GM12878 (cell line): ENCODE results near the gene RFC1. TPM values are rescaled to one million over a fixed set of nuclear protein-coding genes. Genes with fewer than 3 reads are reported as not detected.

Experiments
- BHLHE40 ChIP-seq, 2 experiments: fragments of 450-650 bp in 1 of 2; IDR thresholded peaks; 2 replicates each; pipeline ENCODE4 v1.6.1; 2011 to 2017; ENCODE audit warnings: low read depth in 2 of 2, borderline replicate concordance in 1 of 2, improper control_type of control experiment in 1 of 2, low read length in 1 of 2, mild to moderate bottlenecking in 1 of 2
- BMI1 ChIP-seq: fragments of 450-650 bp; IDR thresholded peaks from 2 replicates; pipeline ENCODE4 v1.6.1; 2016; ENCODE audit warnings: mild to moderate bottlenecking, moderate library complexity, borderline replicate concordance
- CHD2 ChIP-seq: IDR thresholded peaks from 2 replicates; pipeline ENCODE4 v1.6.1; 2011; ENCODE audit warnings: low read depth, low read length, improper control_type of control experiment, borderline replicate concordance
- DPF2 ChIP-seq: fragments of 450-650 bp; IDR thresholded peaks from 2 replicates; pipeline ENCODE4 v1.6.1; 2017; ENCODE audit warnings: mild to moderate bottlenecking
- E4F1 ChIP-seq: fragments of 450-650 bp; IDR thresholded peaks from 2 replicates; pipeline ENCODE4 v1.6.1; 2018; ENCODE audit warnings: borderline replicate concordance, mild to moderate bottlenecking; ENCODE audit not compliant: partially characterized antibody
- HDAC6 ChIP-seq: fragments of 200-600 bp; sonication (generic); IDR thresholded peaks from one replicate; pipeline ENCODE4 v1.8.0; 2017; ENCODE audit warnings: antibody characterized with exemption; ENCODE audit not compliant: unreplicated experiment
- JUNB ChIP-seq: IDR thresholded peaks from 2 replicates; pipeline ENCODE4 v1.6.1; 2016; ENCODE audit warnings: antibody characterized with exemption, mild to moderate bottlenecking
- MLLT1 ChIP-seq: fragments of 450-650 bp; IDR thresholded peaks from 2 replicates; pipeline ENCODE4 v1.6.1; 2016; ENCODE audit warnings: mild to moderate bottlenecking
- NBN ChIP-seq: fragments of 450-650 bp; IDR thresholded peaks from 2 replicates; pipeline ENCODE4 v1.6.1; 2016
- NKRF ChIP-seq: fragments of 450-650 bp; conservative IDR thresholded peaks from 2 replicates; pipeline ENCODE4 v1.6.1; 2017; ENCODE audit warnings: mild to moderate bottlenecking, moderate library complexity
- POLR2A ChIP-seq: IDR thresholded peaks from 2 replicates; pipeline ENCODE4 v1.6.1; 2011; ENCODE audit warnings: low read depth, mild to moderate bottlenecking, low read length
- RAD21 ChIP-seq: IDR thresholded peaks from 2 replicates; pipeline ENCODE4 v1.6.1; 2011; ENCODE audit warnings: mild to moderate bottlenecking, low read depth, low read length, moderate library complexity; ENCODE audit not compliant: insufficient read depth
- RELA ChIP-seq: fragments of 450-650 bp; IDR thresholded peaks from 2 replicates; pipeline ENCODE4 v1.8.0; 2014; ENCODE audit warnings: borderline replicate concordance; ENCODE audit not compliant: partially characterized antibody
- SMC3 ChIP-seq: IDR thresholded peaks from 2 replicates; pipeline ENCODE4 v1.6.1; 2011; ENCODE audit warnings: low read length, improper control_type of control experiment, borderline replicate concordance
- SUZ12 ChIP-seq: fragments of 200-600 bp; sonication (generic); IDR thresholded peaks from one replicate; pipeline ENCODE4 v1.6.1; 2018; ENCODE audit warnings: antibody characterized with exemption, mild to moderate bottlenecking; ENCODE audit not compliant: unreplicated experiment
- TARDBP ChIP-seq: IDR thresholded peaks from 2 replicates; pipeline ENCODE4 v1.6.1; 2016; ENCODE audit warnings: borderline replicate concordance
- TCF12 ChIP-seq: IDR thresholded peaks from 2 replicates; pipeline ENCODE4 v1.6.1; 2011; ENCODE audit warnings: low read depth, mild to moderate bottlenecking, low read length
- WRNIP1 ChIP-seq: IDR thresholded peaks from 2 replicates; pipeline ENCODE4 v1.6.1; 2011; ENCODE audit warnings: low read depth, low read length, improper control_type of control experiment, borderline replicate concordance
- YY1 ChIP-seq: IDR thresholded peaks from 2 replicates; pipeline ENCODE4 v1.6.1; 2011; ENCODE audit warnings: low read depth, mild to moderate bottlenecking, low read length
- polyA plus RNA-seq, 11 experiments: library from polyadenylated mRNA; depleted of rRNA in 4 of 11; unstranded in 6 of 11; stranded (reverse) in 5 of 11; fragments of >200 nt; fragmentation: Nextera tagmentation in 4 of 11; fragmentation: Illumina TruSeq in 1 of 11; extraction: Ambion mirVana in 4 of 11; extraction: Trizol in 1 of 11; gene quantifications; 1 replicate in 1 of 11; 2 replicates in 10 of 11; pipeline versions ENCODE4 v1.2.1 to v1.2.3, GENCODE V29; 2011 to 2016; ENCODE audit warnings: inconsistent platforms in 2 of 11, missing spikeins in 2 of 11, low read depth in 1 of 11
- total RNA-seq, 4 experiments: library from RNA; depleted of rRNA in 3 of 4; stranded (reverse); fragments of >200 nt in 3 of 4; fragmentation: Illumina TruSeq in 1 of 4; extraction: Trizol in 1 of 4; gene quantifications; 2 replicates each; pipeline versions ENCODE4 v1.2.1 to v1.2.3, GENCODE V29; 2013 to 2021

The RFC1 gene
- total and polyA plus RNA-seq, 10 of the 15 experiments (the other 5 are each of a cell fraction or from before 2014, with no cell fraction given), result 22.5 to 67.8 (median 40.3) TPM

GRCh38 chr4:39365830-39366771 lies at the start of gene RFC1 (continued):
- TF ChIP-seq BMI1, result no peak
- no peak for TF ChIP-seq HDAC6
- TF ChIP-seq JUNB, result no peak
- TF ChIP-seq NBN, result peak; percentile 92
- peak; percentile 58 for TF ChIP-seq YY1
- TF ChIP-seq CHD2, result peak; percentile 47
- TF ChIP-seq NKRF, result peak; percentile 55; the same call in 1 of the 2 replicates
- no peak for TF ChIP-seq MLLT1
- peak; percentile 55; the same call in 1 of the 2 replicates for TF ChIP-seq TCF12
- TF ChIP-seq SUZ12, result no peak
- TF ChIP-seq WRNIP1, result 0 out of 2 replicates have a peak, but pooled peaks have one; percentile 60
- peak; percentile 53 to 67; a peak in 3 of 4 replicates for TF ChIP-seq BHLHE40 (IDR thresholded peaks at IDR 0.05; ENCODE audit: borderline replicate concordance in 1 of 2, low read depth in 2 of 2, low read length in 1 of 2)
- peak; percentile 88 for TF ChIP-seq POLR2A
- peak; percentile 53; the same call in 1 of the 2 replicates for TF ChIP-seq DPF2
- no peak for TF ChIP-seq RAD21
- TF ChIP-seq TARDBP, result peak; percentile 83; the same call in 1 of the 2 replicates
- TF ChIP-seq RELA, result peak; percentile 61
- TF ChIP-seq SMC3, result 0 out of 2 replicates have a peak, but pooled peaks have one; percentile 1
- no peak for TF ChIP-seq E4F1
